ENCODE results near the gene CD68. TPM values are rescaled to one million over a fixed set of nuclear protein-coding genes. Genes with fewer than 3 reads are reported as not detected.

CD68 gene
- total RNA-seq, 2 experiments from 2014 or later, result 0.44 to 0.54 TPM

- Histone ChIP-seq H4K20me1 (ENCODE audit: insufficient read depth, low read length) (no peaks in the 10 kb centered on the region), H2AFZ (ENCODE audit: low read length) (no peak overlapping the region), H3K36me3 (ENCODE audit: insufficient read depth, low read length) (peaks cover 78% of the 10 kb centered on the region), H3K9me3 (ENCODE audit: low read length) (no peaks in the 10 kb centered on the region), H3K79me2 (ENCODE audit: insufficient read depth, low read depth, low read length) (peaks cover 2% of the 10 kb centered on the region; the same call in 1 of the 2 replicates), H3K4me2 (ENCODE audit: low read length) (no peak overlapping the region), H3K4me3 (ENCODE audit: low read depth, low read length, poor library complexity, severe bottlenecking) (no peak overlapping the region), H3K27ac (ENCODE audit: low read depth, low read length, poor library complexity, severe bottlenecking) (no peak overlapping the region), H3K9me2 (ENCODE audit: insufficient read depth, low read length) (no peaks in the 10 kb centered on the region), H3K4me1 (ENCODE audit: insufficient read depth, low read length, poor library complexity, severe bottlenecking) (peaks cover 9% of the 10 kb centered on the region)
- peak; percentile 86 for TF ChIP-seq CTCF (conservative IDR thresholded peaks at IDR 0.05; ENCODE audit: low read length)
- no peak for TF ChIP-seq EZH2phosphoT487 (IDR thresholded peaks at IDR 0.05; ENCODE audit: borderline replicate concordance, low read depth, low read length)
- no TSS peak for BruUV-seq (replicated peaks)
- ChIA-PET POLR2A (no interaction called here), CTCF (ENCODE audit: unreplicated experiment) (interaction anchor here (1.0 kb wide), 1 partner anchor 75 kb away, joined by 3 read pairs; no protein-coding TSS in a partner anchor)
- intact Hi-C loops (cut with micrococcal nuclease; ENCODE audit: unreplicated experiment), result no loop called here
- DNase-seq (ENCODE audit: low spot score), result peak; percentile 69
These were observed 9.9 kb downstream of the CD68 start for GRCh38 chr17:7589204-7589868.

- Histone ChIP-seq H3K27ac (ENCODE audit: low read depth, low read length, poor library complexity, severe bottlenecking) (no peak within 1 kb of the TSS), H3K36me3 (ENCODE audit: insufficient read depth, low read length) (peaks cover 85% of the 10 kb centered on the region), H3K79me2 (ENCODE audit: insufficient read depth, low read depth, low read length) (no peaks in the 10 kb centered on the region), H3K4me1 (ENCODE audit: insufficient read depth, low read length, poor library complexity, severe bottlenecking) (peaks cover 1% of the 10 kb centered on the region), H3K9me3 (ENCODE audit: low read length) (no peaks in the 10 kb centered on the region), H3K9me2 (ENCODE audit: insufficient read depth, low read length) (no peaks in the 10 kb centered on the region), H2AFZ (ENCODE audit: low read length) (no peak within 1 kb of the TSS), H4K20me1 (ENCODE audit: insufficient read depth, low read length) (no peaks in the 10 kb centered on the region), H3K4me2 (ENCODE audit: low read length) (no peak within 1 kb of the TSS), H3K4me3 (ENCODE audit: low read depth, low read length, poor library complexity, severe bottlenecking) (no peak within 1 kb of the TSS)
- ChIA-PET POLR2A (no interaction called here), CTCF (ENCODE audit: unreplicated experiment) (interaction anchor here (1.0 kb wide), 1 partner anchor 76 kb away, joined by 3 read pairs; no protein-coding TSS in a partner anchor)
- BruUV-seq (replicated peaks), result no TSS peak
- TF ChIP-seq CTCF (conservative IDR thresholded peaks at IDR 0.05; ENCODE audit: low read length) (no peak), EZH2phosphoT487 (IDR thresholded peaks at IDR 0.05; ENCODE audit: borderline replicate concordance, low read depth, low read length) (no peak)
- intact Hi-C loops (cut with micrococcal nuclease; ENCODE audit: unreplicated experiment), result no loop called here
- no peak for DNase-seq (ENCODE audit: low spot score)
These were observed 10.7 kb downstream of the CD68 start, which contains the start of gene SOX15 for GRCh38 chr17:7589891-7590691. SOX15 (minus strand) TSS chr17:7590094; CDS start chr17:7589676, 418 bp downstream.

Data from OCI-LY7 (cell line).